GM21576 (cell line): ENCODE data around the gene LYL1.

ENCODE experiments used
- ATAC-seq: cut with Tn5 transposase; IDR thresholded peaks from one replicate; pipeline ENCODE4 v1.9.1; 2021; ENCODE audit warnings: mild to moderate bottlenecking, moderate library complexity; ENCODE audit not compliant: unreplicated experiment

LYL1 gene

GRCh38 chr19:13094771-13095392 is 7.8 kb downstream of the LYL1 start:
- ATAC-seq: no peak

GRCh38 chr19:13094106-13094504 is 8.6 kb downstream of the LYL1 start:
- no peak for ATAC-seq

DNA sequence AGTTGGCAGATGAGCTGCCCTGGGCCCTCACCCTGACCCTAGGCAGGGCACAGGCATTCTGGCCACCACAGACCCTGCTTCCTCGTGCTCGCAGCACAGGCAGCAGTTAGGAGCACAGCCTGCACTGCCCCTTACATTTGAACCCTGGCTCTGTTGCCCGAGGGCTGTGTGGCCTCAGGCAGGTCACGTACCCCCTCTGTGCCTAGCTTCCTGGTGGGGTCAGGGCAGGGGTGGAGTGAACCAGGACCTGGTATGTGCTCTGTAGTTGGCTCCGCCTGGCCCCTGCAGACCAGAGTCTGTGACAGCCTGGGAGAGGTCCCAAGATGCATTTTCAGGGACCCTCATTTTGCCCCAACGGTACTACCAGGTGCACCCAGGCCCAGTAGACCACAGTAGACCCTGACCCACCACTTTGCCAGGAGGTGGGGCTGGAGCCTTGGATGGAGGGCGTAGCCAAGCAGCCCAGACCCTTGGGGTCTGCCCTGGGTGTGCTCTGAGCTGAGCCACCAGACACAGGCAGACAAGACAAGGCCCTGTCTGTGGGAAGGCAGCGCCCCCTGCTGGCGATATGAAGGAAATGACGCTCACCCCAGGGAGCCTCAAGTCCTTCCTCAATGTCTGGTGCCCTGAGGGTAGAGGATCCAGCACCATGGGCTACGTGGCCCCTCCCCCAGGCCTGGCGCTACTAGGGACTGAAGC is 9.1 kb downstream of the LYL1 start:
- no peak for ATAC-seq

- no peak for ATAC-seq
These were observed 9.9 kb downstream of the LYL1 start for GRCh38 chr19:13092606-13093235.

DNA sequence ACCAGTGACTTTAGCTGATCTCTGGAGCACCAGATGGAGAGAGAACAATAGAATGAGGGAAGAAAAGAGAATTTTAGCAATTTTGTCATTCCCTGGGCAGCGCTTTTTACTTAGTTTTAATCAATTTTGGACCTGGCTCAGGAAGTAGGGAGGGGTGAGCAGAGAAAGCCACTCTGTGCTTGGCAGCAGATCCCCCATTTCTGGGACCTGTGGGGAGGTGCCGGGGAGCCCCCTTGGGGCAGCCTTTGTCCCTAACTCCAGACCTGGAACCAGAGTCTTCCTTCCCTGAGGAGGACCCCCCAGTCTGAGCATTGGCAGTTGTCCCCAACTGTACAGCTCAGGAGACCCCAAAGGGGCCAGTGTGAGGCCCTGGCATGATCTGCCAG is 10.5 kb downstream of the LYL1 start:
- no peak for ATAC-seq

- no peak for ATAC-seq
These were observed 11.1 kb downstream of the LYL1 start for GRCh38 chr19:13091400-13092157.

DNA sequence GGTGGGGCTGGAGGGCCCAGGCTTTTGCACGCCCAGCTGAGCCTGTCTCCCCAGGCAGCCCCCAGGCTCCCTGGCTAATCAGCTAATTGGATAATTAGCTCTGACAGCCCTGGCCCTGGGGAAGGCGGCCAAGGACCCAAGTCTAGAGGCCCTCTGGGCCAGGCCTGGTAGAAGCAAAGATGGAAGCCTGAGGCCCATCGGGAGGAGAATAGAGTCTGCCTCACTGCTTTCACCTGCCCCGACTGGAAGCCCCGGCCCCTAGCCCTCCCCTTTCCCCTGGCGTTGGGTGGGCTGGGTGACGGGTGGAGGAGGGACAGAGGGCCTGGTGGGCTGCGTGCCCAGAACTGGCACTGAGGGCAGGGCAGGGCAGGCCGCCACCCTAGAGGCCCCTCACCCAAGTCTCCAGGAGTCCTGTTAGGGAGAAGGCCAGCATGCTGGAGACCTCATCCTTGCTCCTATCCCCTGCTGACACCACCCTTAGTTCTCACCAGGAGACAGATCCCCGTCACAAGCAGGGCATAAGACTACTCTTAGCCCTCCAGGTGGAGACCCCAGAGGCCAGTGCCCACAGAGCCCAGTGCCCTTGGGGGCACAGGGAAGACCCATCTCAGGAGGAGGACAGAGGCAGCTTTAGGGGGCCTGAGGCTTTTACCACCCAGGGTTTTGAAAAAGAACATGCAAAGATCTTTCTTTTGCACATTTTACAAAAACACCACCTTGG is 12.0 kb downstream of the LYL1 start:
- no peak for ATAC-seq

- no peak for ATAC-seq
These were observed 12.7 kb downstream of the LYL1 start for GRCh38 chr19:13089857-13090507.

- ATAC-seq: no peak
These were observed 13.4 kb downstream of the LYL1 start for GRCh38 chr19:13089139-13089856.

GRCh38 chr19:13087795-13088537 is 14.7 kb downstream of the LYL1 start:
- no peak for ATAC-seq

GRCh38 chr19:13087295-13087694 is 15.4 kb downstream of the LYL1 start:
- no peak for ATAC-seq

- no peak for ATAC-seq
These were observed 16.3 kb downstream of the LYL1 start for GRCh38 chr19:13086341-13086740.

- ATAC-seq: no peak
These were observed 17.0 kb downstream of the LYL1 start for GRCh38 chr19:13085666-13086065.

DNA sequence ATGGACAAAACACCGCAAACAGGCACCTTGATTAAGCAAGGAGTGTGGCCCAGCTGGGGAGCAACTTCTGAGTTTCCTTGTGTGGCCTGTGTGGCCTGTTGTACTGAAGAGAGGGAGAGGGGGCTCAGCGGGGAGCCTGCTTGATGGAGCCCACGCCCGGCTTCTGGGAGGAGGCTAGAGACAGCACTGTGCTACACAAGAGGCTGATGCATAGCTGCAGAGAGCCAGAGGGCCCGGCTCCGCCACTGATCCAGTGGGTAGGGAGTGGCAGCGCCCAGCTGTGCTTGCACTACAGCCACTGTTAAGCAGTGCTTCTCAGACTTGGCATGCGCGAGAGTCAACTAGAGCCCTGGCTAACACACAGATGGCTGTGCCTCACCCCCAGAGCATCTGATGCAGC is 19.0 kb downstream of the LYL1 start:
- no peak for ATAC-seq

- ATAC-seq: no peak
These were observed 19.7 kb downstream of the LYL1 start for GRCh38 chr19:13083008-13083404.

- ATAC-seq: no peak
These were observed 20.3 kb downstream of the LYL1 start for GRCh38 chr19:13082192-13083007.

GRCh38 chr19:13079542-13079986 is 23.1 kb downstream of the LYL1 start:
- no peak for ATAC-seq

DNA sequence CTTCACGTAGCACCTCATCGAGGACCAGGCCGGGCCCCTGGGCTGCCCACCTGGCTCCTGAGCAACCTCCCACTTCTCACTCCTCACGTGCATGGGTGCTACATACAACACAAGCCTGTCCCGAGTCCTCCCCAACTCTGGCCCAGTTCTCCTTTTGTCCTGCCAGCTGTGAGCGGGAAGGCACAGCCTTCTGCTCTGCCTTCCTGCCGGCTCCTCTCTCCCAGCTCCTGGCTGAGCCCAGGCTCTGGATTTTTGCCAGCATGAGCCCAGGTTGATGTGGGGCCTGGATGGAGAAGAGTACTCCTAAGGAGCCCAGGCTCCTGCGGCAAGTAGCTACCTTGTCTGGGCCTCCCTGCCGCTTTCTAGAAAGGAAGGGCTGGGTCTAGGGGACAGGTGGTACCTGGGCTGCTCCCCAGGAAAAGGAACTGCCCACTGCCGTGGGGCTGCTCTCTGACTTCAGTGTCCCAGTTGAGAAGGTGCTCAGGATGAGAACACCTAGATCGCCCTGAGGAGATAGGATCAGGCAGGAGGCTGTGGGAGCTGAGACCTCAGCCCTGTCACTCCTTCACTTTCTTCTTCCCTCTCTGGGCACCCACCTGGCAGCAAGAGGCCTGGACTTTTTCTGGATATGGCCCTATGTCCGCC is 23.6 kb downstream of the LYL1 start:
- ATAC-seq: no peak
